HCT116 (cell line): Measurements from ENCODE around the gene FNIP2. TPM values are rescaled to one million over a fixed set of nuclear protein-coding genes. Genes with fewer than 3 reads are reported as not detected.

Experiments
- ATAC-seq: fragments of 200-7000 bp; cut with Tn5 transposase; 2 replicates; pipeline ENCODE4 v1.9.1; 2020; ENCODE audit warnings: mild to moderate bottlenecking, moderate library complexity
- BruUV-seq: library from RNA; stranded (reverse); fragments of 400-500 nt; replicated peaks from 2 replicates; lab custom pipeline; 2021; lab: Mats Ljungman, UMichigan
- CTCF ChIA-PET: fragments of 300-600 bp; sonication (Branson Sonifier 250); formaldehyde crosslinking; loops from one replicate; lab custom pipeline; 2021; ENCODE audit warnings: antibody characterized with exemption; lab: Charles Lee
- POLR2A ChIA-PET: fragments of 300-600, 350-600 bp; sonication (Branson Sonifier 250); formaldehyde crosslinking; loops from one replicate; lab custom pipeline; 2021; ENCODE audit warnings: antibody characterized with exemption; lab: Charles Lee
- RAD21 ChIA-PET, 2 experiments: fragments of 300-600 bp; sonication (Branson Sonifier 250); formaldehyde crosslinking; loops; one replicate each; lab custom pipeline; 2023; ENCODE audit warnings: low total read pairs in 2 of 2; ENCODE audit not compliant: uncharacterized antibody in 2 of 2, unreplicated experiment in 2 of 2, low non-redundant PET in 1 of 2; lab: Charles Lee
- DNase-seq: peaks from one replicate; pipeline ENCODE4 v3.0.0-alpha.2; 2010; ENCODE audit warnings: low read depth, low spot score
- H2AFZ ChIP-seq: fragments of 200-600 bp; shearing (Covaris generic), sonication (generic); 2 replicates; pipeline ENCODE4 v1.6.1; 2017; ENCODE audit warnings: low read depth, mixed run types, mixed read lengths, antibody characterized with exemption, low read length; ENCODE audit not compliant: poor library complexity, severe bottlenecking
- H3K27ac ChIP-seq: 2 replicates; pipeline ENCODE4 v1.5.1; 2012; ENCODE audit warnings: low read depth, low read length
- H3K27me3 ChIP-seq: fragments of 200-600 bp; sonication (generic); 2 replicates; pipeline ENCODE4 v1.6.1; 2016; ENCODE audit warnings: mixed run types, low read length, mixed read lengths; ENCODE audit not compliant: insufficient read depth
- H3K36me3 ChIP-seq, 2 experiments: fragments of 200-500 bp in 1 of 2; fragments of 200-600 bp in 1 of 2; sonication (Bioruptor generic) in 1 of 2; sonication (generic) in 1 of 2; 2 replicates each; pipeline versions ENCODE4 v1.5.1 to v1.6.1; 2014 to 2016; ENCODE audit warnings: low read length in 2 of 2, inconsistent platforms in 1 of 2, mixed read lengths in 1 of 2, mixed run types in 1 of 2; ENCODE audit not compliant: insufficient read depth in 2 of 2, control insufficient read depth in 1 of 2
- H3K4me1 ChIP-seq, 2 experiments: fragments of 200-600 bp in 1 of 2; sonication (generic) in 1 of 2; 2 replicates each; pipeline versions ENCODE4 v1.5.1 to v1.6.1; 2012 to 2017; ENCODE audit warnings: low read length in 2 of 2, inconsistent platforms in 1 of 2, mild to moderate bottlenecking in 1 of 2, mixed read lengths in 1 of 2, mixed run types in 1 of 2, moderate library complexity in 1 of 2; ENCODE audit not compliant: insufficient read depth in 2 of 2, control insufficient read depth in 1 of 2
- H3K4me2 ChIP-seq: fragments of 200-600 bp; sonication (generic); 2 replicates; pipeline ENCODE4 v1.6.1; 2017; ENCODE audit warnings: mixed run types, low read length, mixed read lengths
- H3K4me3 ChIP-seq, 2 experiments: fragments of 200-600 bp in 1 of 2; sonication (generic) in 1 of 2; replicated peaks in 1 of 2; 2 replicates each; pipeline ENCODE4 v1.5.1; 2011 to 2016; ENCODE audit warnings: low read length in 2 of 2, control low read depth in 1 of 2, low read depth in 1 of 2, mild to moderate bottlenecking in 1 of 2, mixed read lengths in 1 of 2, mixed run types in 1 of 2
- H3K79me2 ChIP-seq: fragments of 200-600 bp; sonication (generic); 2 replicates; pipeline ENCODE4 v1.6.1; 2017; ENCODE audit warnings: mild to moderate bottlenecking, mixed run types, low read length, moderate library complexity, mixed read lengths; ENCODE audit not compliant: insufficient read depth
- H3K9ac ChIP-seq: fragments of 200-600 bp; sonication (generic); 2 replicates; pipeline ENCODE4 v1.6.1; 2016; ENCODE audit warnings: low read length, mixed read lengths
- H3K9me2 ChIP-seq: fragments of 200-600 bp; sonication (generic), shearing (Covaris generic); 2 replicates; pipeline ENCODE4 v1.6.1; 2017; ENCODE audit warnings: mixed run types, mild to moderate bottlenecking, moderate library complexity; ENCODE audit not compliant: insufficient read depth
- H3K9me3 ChIP-seq, 2 experiments: fragments of 200-500 bp in 1 of 2; fragments of 200-600 bp in 1 of 2; sonication (Bioruptor generic) in 1 of 2; sonication (generic) in 1 of 2; 2 replicates each; pipeline ENCODE4 v1.6.1; 2014 to 2017; ENCODE audit warnings: low read length in 2 of 2, mixed read lengths in 2 of 2, inconsistent platforms in 1 of 2, low read depth in 1 of 2, mild to moderate bottlenecking in 1 of 2, mixed run types in 1 of 2, moderate library complexity in 1 of 2; ENCODE audit not compliant: control insufficient read depth in 1 of 2, insufficient read depth in 1 of 2
- H4K20me1 ChIP-seq: fragments of 200-600 bp; sonication (generic), shearing (Covaris generic); 2 replicates; pipeline ENCODE4 v1.6.1; 2017; ENCODE audit warnings: mixed run types, mild to moderate bottlenecking, moderate library complexity; ENCODE audit not compliant: insufficient read depth
- CBX3 ChIP-seq: IDR thresholded peaks from 2 replicates; pipeline ENCODE4 v1.6.1; 2012; ENCODE audit warnings: low read depth
- CEBPB ChIP-seq: IDR thresholded peaks from 2 replicates; pipeline ENCODE4 v1.6.1; 2012; ENCODE audit warnings: low read depth
- EGR1 ChIP-seq: IDR thresholded peaks from 2 replicates; pipeline ENCODE4 v1.6.1; 2012; ENCODE audit warnings: low read depth
- ELF1 ChIP-seq: IDR thresholded peaks from 2 replicates; pipeline ENCODE4 v1.6.1; 2012; ENCODE audit warnings: low read depth, borderline replicate concordance
- EZH2 ChIP-seq: fragments of 200-600 bp; sonication (generic); IDR thresholded peaks from 2 replicates; pipeline ENCODE4 v1.6.1; 2017; ENCODE audit warnings: antibody characterized with exemption, mixed run types
- FOSL1 ChIP-seq: IDR thresholded peaks from 2 replicates; pipeline ENCODE4 v1.6.1; 2012; ENCODE audit warnings: low read depth
- JUND ChIP-seq: IDR thresholded peaks from 2 replicates; pipeline ENCODE4 v1.6.1; 2012
- POLR2AphosphoS5 ChIP-seq: IDR thresholded peaks from 2 replicates; pipeline ENCODE4 v1.6.1; 2011; ENCODE audit warnings: mild to moderate bottlenecking, low read depth, low read length, moderate library complexity
- RAD21 ChIP-seq: IDR thresholded peaks from 2 replicates; pipeline ENCODE4 v1.6.1; 2012; ENCODE audit warnings: low read depth, mild to moderate bottlenecking
- SIN3A ChIP-seq: IDR thresholded peaks from 2 replicates; pipeline ENCODE4 v1.6.1; 2012; ENCODE audit warnings: low read depth
- SRF ChIP-seq: IDR thresholded peaks from 2 replicates; pipeline ENCODE4 v1.6.1; 2012; ENCODE audit warnings: low read depth
- TCF7L2 ChIP-seq: IDR thresholded peaks from 2 replicates; pipeline ENCODE4 v1.7.0; 2011; ENCODE audit warnings: borderline replicate concordance, inconsistent platforms; ENCODE audit not compliant: insufficient read depth, insufficient read length; ENCODE audit errors: extremely low read depth
- YY1 ChIP-seq: IDR thresholded peaks from 2 replicates; pipeline ENCODE4 v1.6.1; 2011; ENCODE audit warnings: low read length, low read depth, moderate library complexity, mild to moderate bottlenecking; ENCODE audit not compliant: insufficient replicate concordance; ENCODE audit errors: extremely low read depth
- ZFX ChIP-seq: fragments of 450-650 bp; IDR thresholded peaks from 2 replicates; pipeline ENCODE4 v1.6.1; 2017
- ZNF274 ChIP-seq: fragments of 200-500 bp; sonication (Bioruptor generic); IDR thresholded peaks from 2 replicates; pipeline ENCODE4 v1.6.1; 2014; ENCODE audit warnings: mild to moderate bottlenecking, low read depth, low read length, inconsistent platforms
- intact Hi-C: fragments of 100-400 bp; cut with micrococcal nuclease; formaldehyde crosslinking; loops from 2 replicates; pipeline ENCODE4 v1.10.0; 2022
- total RNA-seq: library from RNA; stranded (reverse); gene quantifications from one replicate; pipeline ENCODE4 v1.2.1, GENCODE V29; 2021; ENCODE audit not compliant: unreplicated experiment
- TF ChIP-seq, protein P1 (sequence below): IDR thresholded peaks from 2 replicates; pipeline ENCODE4 v1.6.1; 2012
- TF ChIP-seq, protein P2 (sequence below): IDR thresholded peaks from 2 replicates; pipeline ENCODE4 v1.6.1; 2012
- TF ChIP-seq, protein P3 (sequence below), 3 experiments: fragments of 200-600 bp in 1 of 3; sonication (generic) in 1 of 3; IDR thresholded peaks in 2 of 3; conservative IDR thresholded peaks in 1 of 3; 2 replicates each; pipeline ENCODE4 v1.5.1; 2012 to 2017; ENCODE audit warnings: low read depth in 2 of 3, low read length in 2 of 3, antibody characterized with exemption in 1 of 3, borderline replicate concordance in 1 of 3, control low read depth in 1 of 3, mild to moderate bottlenecking in 1 of 3, mixed read lengths in 1 of 3, mixed run types in 1 of 3, moderate library complexity in 1 of 3; ENCODE audit not compliant: insufficient read depth in 1 of 3
- TF ChIP-seq, protein P4 (sequence below): IDR thresholded peaks from 2 replicates; pipeline ENCODE4 v1.6.1; 2012; ENCODE audit warnings: low read depth

The FNIP2 gene
- total RNA-seq, 1 experiment from 2014 or later, result 4.8 TPM

DNA sequence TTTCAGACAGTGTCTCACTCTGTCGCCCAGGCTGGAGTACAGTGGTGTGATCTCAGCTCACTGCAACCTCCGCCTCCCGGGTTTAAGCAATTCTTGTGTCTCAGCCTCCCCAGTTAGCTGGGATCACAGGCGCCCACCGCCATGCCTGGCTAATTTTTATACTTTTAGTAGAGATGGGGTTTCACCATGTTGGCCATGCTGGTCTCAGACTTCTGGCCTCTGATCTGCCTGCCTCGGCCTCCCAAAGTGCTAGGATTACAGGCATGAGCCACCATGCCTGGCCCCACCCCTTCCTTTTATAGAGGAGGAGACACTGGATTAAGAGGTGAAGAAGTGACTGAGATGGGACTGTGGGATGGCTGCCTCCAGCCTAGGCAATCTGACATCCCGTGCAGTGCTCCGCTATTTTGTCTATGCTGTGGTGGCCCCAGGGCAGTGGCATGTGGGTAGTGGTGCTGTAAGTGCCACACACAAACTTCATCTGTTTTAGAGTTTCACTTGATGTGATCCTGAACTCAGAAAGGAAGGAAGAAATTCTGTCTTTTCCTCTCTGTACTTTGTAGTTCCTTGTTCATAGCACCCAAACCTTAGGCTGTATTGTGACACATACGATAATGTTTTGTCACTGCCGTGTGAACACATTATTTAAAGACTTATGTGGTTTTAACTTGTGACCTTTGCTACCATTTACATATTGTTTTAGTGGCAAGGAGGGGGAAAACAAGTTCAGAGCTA, 48.9 kb downstream of the FNIP2 start (continued):
- TF ChIP-seq SIN3A (no peak), EGR1 (no peak), POLR2AphosphoS5 (no peak), EZH2 (no peak)
- TF ChIP-seq, protein P1, sequence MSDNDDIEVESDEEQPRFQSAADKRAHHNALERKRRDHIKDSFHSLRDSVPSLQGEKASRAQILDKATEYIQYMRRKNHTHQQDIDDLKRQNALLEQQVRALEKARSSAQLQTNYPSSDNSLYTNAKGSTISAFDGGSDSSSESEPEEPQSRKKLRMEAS, result no peak

DNA sequence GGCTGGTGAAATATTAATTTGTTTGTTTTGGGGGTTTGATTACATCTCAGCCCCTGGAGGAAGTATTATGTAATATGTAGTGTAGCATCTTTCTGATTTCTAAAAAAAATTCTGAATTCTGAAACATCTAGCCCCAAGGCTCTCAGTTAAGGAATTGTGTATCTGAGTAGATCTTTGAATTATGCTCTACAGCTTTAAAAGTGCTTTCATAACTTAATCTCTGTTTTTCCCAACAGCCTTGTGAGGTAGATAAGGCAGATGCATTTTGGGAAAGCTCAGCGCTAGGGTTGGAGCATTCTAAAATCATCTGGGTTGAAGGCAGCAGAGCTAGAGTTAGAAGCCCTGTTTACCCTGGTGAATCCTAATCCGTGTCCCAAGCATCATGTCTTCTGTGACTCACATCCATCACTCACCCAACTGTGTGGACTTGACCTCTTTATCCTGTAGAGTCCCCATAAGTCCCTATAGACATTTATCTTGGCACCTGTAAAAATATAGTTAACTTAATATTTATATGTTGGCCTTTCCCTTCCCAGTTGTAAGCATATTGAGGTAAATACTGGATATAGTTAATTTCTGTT, 49.8 kb downstream of the FNIP2 start:
- Histone ChIP-seq H3K4me1 (no peaks in the 10 kb centered on the region), H3K4me3 (no peak overlapping the region), H3K9ac (no peak overlapping the region), H2AFZ (no peak overlapping the region), H3K27ac (no peak overlapping the region), H4K20me1 (no peaks in the 10 kb centered on the region), H3K9me2 (no peaks in the 10 kb centered on the region), H3K79me2 (no peaks in the 10 kb centered on the region), H3K9me3 (no peaks in the 10 kb centered on the region), H3K4me2 (no peak overlapping the region), H3K36me3 (no peaks in the 10 kb centered on the region), H3K27me3 (no peaks in the 10 kb centered on the region)
- ATAC-seq (no peak), DNase-seq (no peak)
- intact Hi-C loops, result no loop called here
- ChIA-PET RAD21 (no interaction called here), CTCF (no interaction called here), POLR2A (no interaction called here)
- TF ChIP-seq, protein P2, sequence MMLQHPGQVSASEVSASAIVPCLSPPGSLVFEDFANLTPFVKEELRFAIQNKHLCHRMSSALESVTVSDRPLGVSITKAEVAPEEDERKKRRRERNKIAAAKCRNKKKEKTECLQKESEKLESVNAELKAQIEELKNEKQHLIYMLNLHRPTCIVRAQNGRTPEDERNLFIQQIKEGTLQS, result no peak
- TF ChIP-seq, protein P1, result no peak
- TF ChIP-seq, protein P3, sequence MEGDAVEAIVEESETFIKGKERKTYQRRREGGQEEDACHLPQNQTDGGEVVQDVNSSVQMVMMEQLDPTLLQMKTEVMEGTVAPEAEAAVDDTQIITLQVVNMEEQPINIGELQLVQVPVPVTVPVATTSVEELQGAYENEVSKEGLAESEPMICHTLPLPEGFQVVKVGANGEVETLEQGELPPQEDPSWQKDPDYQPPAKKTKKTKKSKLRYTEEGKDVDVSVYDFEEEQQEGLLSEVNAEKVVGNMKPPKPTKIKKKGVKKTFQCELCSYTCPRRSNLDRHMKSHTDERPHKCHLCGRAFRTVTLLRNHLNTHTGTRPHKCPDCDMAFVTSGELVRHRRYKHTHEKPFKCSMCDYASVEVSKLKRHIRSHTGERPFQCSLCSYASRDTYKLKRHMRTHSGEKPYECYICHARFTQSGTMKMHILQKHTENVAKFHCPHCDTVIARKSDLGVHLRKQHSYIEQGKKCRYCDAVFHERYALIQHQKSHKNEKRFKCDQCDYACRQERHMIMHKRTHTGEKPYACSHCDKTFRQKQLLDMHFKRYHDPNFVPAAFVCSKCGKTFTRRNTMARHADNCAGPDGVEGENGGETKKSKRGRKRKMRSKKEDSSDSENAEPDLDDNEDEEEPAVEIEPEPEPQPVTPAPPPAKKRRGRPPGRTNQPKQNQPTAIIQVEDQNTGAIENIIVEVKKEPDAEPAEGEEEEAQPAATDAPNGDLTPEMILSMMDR (IDR thresholded peaks at IDR 0.05 in 2 of 3, conservative IDR thresholded peaks at IDR 0.05 in 1 of 3; ENCODE audit: borderline replicate concordance in 1 of 3, insufficient read depth in 1 of 3, low read depth in 2 of 3, low read length in 2 of 3), result no peak
- TF ChIP-seq SRF, result no peak
- no peak for TF ChIP-seq JUND
- no peak for TF ChIP-seq TCF7L2
- TF ChIP-seq ZNF274, result no peak
- TF ChIP-seq CBX3, result no peak
- TF ChIP-seq POLR2AphosphoS5, result no peak
- no peak for TF ChIP-seq ELF1
- no peak for TF ChIP-seq YY1
- TF ChIP-seq CEBPB, result no peak
- no peak for TF ChIP-seq EZH2
- TF ChIP-seq, protein P4, sequence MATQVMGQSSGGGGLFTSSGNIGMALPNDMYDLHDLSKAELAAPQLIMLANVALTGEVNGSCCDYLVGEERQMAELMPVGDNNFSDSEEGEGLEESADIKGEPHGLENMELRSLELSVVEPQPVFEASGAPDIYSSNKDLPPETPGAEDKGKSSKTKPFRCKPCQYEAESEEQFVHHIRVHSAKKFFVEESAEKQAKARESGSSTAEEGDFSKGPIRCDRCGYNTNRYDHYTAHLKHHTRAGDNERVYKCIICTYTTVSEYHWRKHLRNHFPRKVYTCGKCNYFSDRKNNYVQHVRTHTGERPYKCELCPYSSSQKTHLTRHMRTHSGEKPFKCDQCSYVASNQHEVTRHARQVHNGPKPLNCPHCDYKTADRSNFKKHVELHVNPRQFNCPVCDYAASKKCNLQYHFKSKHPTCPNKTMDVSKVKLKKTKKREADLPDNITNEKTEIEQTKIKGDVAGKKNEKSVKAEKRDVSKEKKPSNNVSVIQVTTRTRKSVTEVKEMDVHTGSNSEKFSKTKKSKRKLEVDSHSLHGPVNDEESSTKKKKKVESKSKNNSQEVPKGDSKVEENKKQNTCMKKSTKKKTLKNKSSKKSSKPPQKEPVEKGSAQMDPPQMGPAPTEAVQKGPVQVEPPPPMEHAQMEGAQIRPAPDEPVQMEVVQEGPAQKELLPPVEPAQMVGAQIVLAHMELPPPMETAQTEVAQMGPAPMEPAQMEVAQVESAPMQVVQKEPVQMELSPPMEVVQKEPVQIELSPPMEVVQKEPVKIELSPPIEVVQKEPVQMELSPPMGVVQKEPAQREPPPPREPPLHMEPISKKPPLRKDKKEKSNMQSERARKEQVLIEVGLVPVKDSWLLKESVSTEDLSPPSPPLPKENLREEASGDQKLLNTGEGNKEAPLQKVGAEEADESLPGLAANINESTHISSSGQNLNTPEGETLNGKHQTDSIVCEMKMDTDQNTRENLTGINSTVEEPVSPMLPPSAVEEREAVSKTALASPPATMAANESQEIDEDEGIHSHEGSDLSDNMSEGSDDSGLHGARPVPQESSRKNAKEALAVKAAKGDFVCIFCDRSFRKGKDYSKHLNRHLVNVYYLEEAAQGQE, result no peak
- no peak for TF ChIP-seq ZFX
- no peak for TF ChIP-seq FOSL1
- TF ChIP-seq RAD21, result no peak
- TF ChIP-seq SIN3A, result no peak
- TF ChIP-seq EGR1, result no peak
- no TSS peak for BruUV-seq
